Measurements from ENCODE around the gene GDPGP1.
A peak's percentile ranks its signal among the peaks of the same experiment; 100 is the strongest.
"Not testable (repeated sequence)": the region's sequence is repeated elsewhere in the genome, so short reads cannot be mapped to it uniquely, and the experiment has no call there.

GDPGP1 gene

GRCh38 chr15:90259524-90259923 is 25.5 kb downstream of the GDPGP1 start:
- Histone ChIP-seq H3K27me3 (ENCODE audit: insufficient read depth, low read depth) (no peaks in the 10 kb centered on the region), H4K20me1 (ENCODE audit: insufficient read depth) (no peaks in the 10 kb centered on the region), H3K4me2 (peak overlapping the region; percentile 40), H3K36me3 (ENCODE audit: insufficient read depth) (no peaks in the 10 kb centered on the region), H3K4me1 (ENCODE audit: low read depth, poor library complexity, severe bottlenecking) (peaks cover 38% of the 10 kb centered on the region), H2AFZ (ENCODE audit: low read depth) (peak overlapping the region; percentile 36; the same call in 1 of the 2 replicates), H3K27ac (peak overlapping the region; percentile 65; the same call in 1 of the 2 replicates), H3K9ac (peak overlapping the region; percentile 17; the same call in 1 of the 2 replicates), H3K79me2 (ENCODE audit: insufficient read depth, low read depth) (no peaks in the 10 kb centered on the region), H3K4me3 (IDR thresholded peaks at IDR 0.05; ENCODE audit: insufficient read depth, low read depth, low read length) (no peak overlapping the region)
- no peak for TF ChIP-seq CTCF (conservative IDR thresholded peaks at IDR 0.05; ENCODE audit: low read depth, low read length)

GRCh38 chr15:90260731-90261130 is 26.7 kb downstream of the GDPGP1 start:
- H3K36me3 ChIP-seq (ENCODE audit: insufficient read depth); H3K9ac ChIP-seq; H3K4me2 ChIP-seq; H3K27me3 ChIP-seq (ENCODE audit: insufficient read depth, low read depth); H3K4me3 ChIP-seq (IDR thresholded peaks at IDR 0.05; ENCODE audit: insufficient read depth, low read depth, low read length); H3K27ac ChIP-seq; H3K79me2 ChIP-seq (ENCODE audit: insufficient read depth, low read depth); H4K20me1 ChIP-seq (ENCODE audit: insufficient read depth); H2AFZ ChIP-seq (ENCODE audit: low read depth): not testable (repeated sequence)
- peaks cover 43% of the 10 kb centered on the region for H3K4me1 ChIP-seq (ENCODE audit: low read depth, poor library complexity, severe bottlenecking)

GRCh38 chr15:90261811-90262210 is 27.8 kb downstream of the GDPGP1 start:
- no peak overlapping the region for H3K27ac ChIP-seq

GRCh38 chr15:90262426-90262825 is 28.4 kb downstream of the GDPGP1 start:
- H3K9ac ChIP-seq = no peak overlapping the region
- H3K36me3 ChIP-seq (ENCODE audit: insufficient read depth) = no peaks in the 10 kb centered on the region; the same call in 1 of the 2 replicates
- no peak overlapping the region for H3K4me2 ChIP-seq
- H3K27me3 ChIP-seq (ENCODE audit: insufficient read depth, low read depth) = no peaks in the 10 kb centered on the region
- no peak overlapping the region for H2AFZ ChIP-seq (ENCODE audit: low read depth)
- 0 out of 2 replicates have a peak, but pooled peaks cover 4% of the 10 kb centered on the region for H4K20me1 ChIP-seq (ENCODE audit: insufficient read depth)
- H3K4me3 ChIP-seq (IDR thresholded peaks at IDR 0.05; ENCODE audit: insufficient read depth, low read depth, low read length) = no peak overlapping the region
- H3K79me2 ChIP-seq (ENCODE audit: insufficient read depth, low read depth) = peaks cover 16% of the 10 kb centered on the region
- no peak overlapping the region for H3K27ac ChIP-seq
- H3K4me1 ChIP-seq (ENCODE audit: low read depth, poor library complexity, severe bottlenecking) = peaks cover 51% of the 10 kb centered on the region
- no peak for TF ChIP-seq CTCF (conservative IDR thresholded peaks at IDR 0.05; ENCODE audit: low read depth, low read length)

More at GRCh38 chr15:90261811-90262210, 27.8 kb downstream of the GDPGP1 start:
- Histone ChIP-seq H3K79me2 (ENCODE audit: insufficient read depth, low read depth) (peaks cover 10% of the 10 kb centered on the region), H3K9ac (no peak overlapping the region), H3K27me3 (ENCODE audit: insufficient read depth, low read depth) (no peaks in the 10 kb centered on the region), H3K4me2 (no peak overlapping the region), H4K20me1 (ENCODE audit: insufficient read depth) (no peaks in the 10 kb centered on the region), H3K4me1 (ENCODE audit: low read depth, poor library complexity, severe bottlenecking) (peaks cover 46% of the 10 kb centered on the region), H2AFZ (ENCODE audit: low read depth) (no peak overlapping the region), H3K36me3 (ENCODE audit: insufficient read depth) (no peaks in the 10 kb centered on the region), H3K4me3 (IDR thresholded peaks at IDR 0.05; ENCODE audit: insufficient read depth, low read depth, low read length) (no peak overlapping the region)
- no peak for TF ChIP-seq CTCF (conservative IDR thresholded peaks at IDR 0.05; ENCODE audit: low read depth, low read length)

GRCh38 chr15:90264671-90265070 is 30.7 kb downstream of the GDPGP1 start:
- H3K36me3 ChIP-seq (ENCODE audit: insufficient read depth) = no peaks in the 10 kb centered on the region; the same call in 1 of the 2 replicates
- H3K4me2 ChIP-seq = peak overlapping the region; percentile 93
- peaks cover 32% of the 10 kb centered on the region for H3K79me2 ChIP-seq (ENCODE audit: insufficient read depth, low read depth)
- no peaks in the 10 kb centered on the region for H3K27me3 ChIP-seq (ENCODE audit: insufficient read depth, low read depth)
- TF ChIP-seq CTCF (conservative IDR thresholded peaks at IDR 0.05; ENCODE audit: low read depth, low read length) = no peak
- H3K4me1 ChIP-seq (ENCODE audit: low read depth, poor library complexity, severe bottlenecking) = peaks cover 43% of the 10 kb centered on the region
- H3K27ac ChIP-seq = peak overlapping the region; percentile 69
- H3K4me3 ChIP-seq (IDR thresholded peaks at IDR 0.05; ENCODE audit: insufficient read depth, low read depth, low read length) = no peak overlapping the region
- 0 out of 2 replicates have a peak, but pooled peaks cover 15% of the 10 kb centered on the region for H4K20me1 ChIP-seq (ENCODE audit: insufficient read depth)
- peak overlapping the region; percentile 86 for H2AFZ ChIP-seq (ENCODE audit: low read depth)
- H3K9ac ChIP-seq = peak overlapping the region; percentile 86
